ENCODE results near the gene TMEM150C.
"Not testable (repeated sequence)": the region's sequence is repeated elsewhere in the genome, so short reads cannot be mapped to it uniquely, and the experiment has no call there.

GRCh38 chr4:82475931-82476330 is 85.9 kb downstream of the TMEM150C start:
- TF ChIP-seq EZH2phosphoT487 (IDR thresholded peaks at IDR 0.05; ENCODE audit: insufficient read depth, low read depth); EZH2 (IDR thresholded peaks at IDR 0.05; ENCODE audit: insufficient read depth, poor library complexity, severe bottlenecking): not testable (repeated sequence)
